Vagina (tissue), 2 donors: Measurements from ENCODE around the gene BET1L.

Source experiments
- POLR2A ChIP-seq, 2 donors: fragments of 450-650 bp; IDR thresholded peaks; one replicate each; pipeline ENCODE4 v1.6.1; 2017; ENCODE audit warnings: antibody characterized with exemption in 2 of 2, mild to moderate bottlenecking in 2 of 2, moderate library complexity in 2 of 2
- POLR2AphosphoS5 ChIP-seq, 2 donors: sonication (generic); formaldehyde crosslinking; IDR thresholded peaks; one replicate each; pipeline ENCODE4 v1.9.0; 2017; ENCODE audit warnings: antibody characterized with exemption in 2 of 2, mild to moderate bottlenecking in 2 of 2, low read depth in 1 of 2; ENCODE audit not compliant: insufficient read depth in 1 of 2

GRCh38 chr11:211741-212140 is 4.5 kb upstream of the BET1L start:
- no peak for TF ChIP-seq POLR2A (IDR thresholded peaks at IDR 0.05)
- no peak for TF ChIP-seq POLR2AphosphoS5 (IDR thresholded peaks at IDR 0.05; ENCODE audit: insufficient read depth in 1 of 2, low read depth in 1 of 2)
